GM23338 (cell line): ENCODE measurements around the gene SIRT6. TPM values are rescaled to one million over a fixed set of nuclear protein-coding genes. Genes with fewer than 3 reads are reported as not detected.

Experiments
- ATAC-seq: fragments of 200-7000 bp; cut with Tn5 transposase; 3 replicates; pipeline ENCODE4 v1.9.1; 2020
- DNase-seq: peaks from one replicate; pipeline ENCODE4 v3.0.0-alpha.2; 2015; ENCODE audit warnings: low spot score
- H2AFZ ChIP-seq: fragments of 200-600 bp; sonication (generic); 2 replicates; pipeline ENCODE4 v1.8.0; 2016; ENCODE audit warnings: antibody characterized with exemption, mild to moderate bottlenecking, moderate library complexity
- H3F3A ChIP-seq: fragments of 200-600 bp; sonication (generic); replicated peaks from 2 replicates; pipeline ENCODE4 v1.8.0; 2017; ENCODE audit warnings: antibody characterized with exemption, mixed run types, low read depth
- H3K27ac ChIP-seq: fragments of 200-600 bp; sonication (generic); 2 replicates; pipeline ENCODE4 v1.6.1; 2016; ENCODE audit warnings: low read depth
- H3K27me3 ChIP-seq: fragments of 200-600 bp; sonication (generic); 2 replicates; pipeline ENCODE4 v1.8.0; 2016; ENCODE audit warnings: mild to moderate bottlenecking, mixed run types, moderate library complexity; ENCODE audit not compliant: insufficient read depth
- H3K36me3 ChIP-seq: fragments of 200-600 bp; sonication (generic); 2 replicates; pipeline ENCODE4 v1.8.0; 2016; ENCODE audit warnings: mild to moderate bottlenecking; ENCODE audit not compliant: insufficient read depth
- H3K4me1 ChIP-seq: fragments of 200-600 bp; sonication (generic); 2 replicates; pipeline ENCODE4 v1.8.0; 2016; ENCODE audit warnings: mild to moderate bottlenecking, moderate library complexity; ENCODE audit not compliant: insufficient read depth
- H3K4me2 ChIP-seq: fragments of 200-600 bp; sonication (generic); 2 replicates; pipeline ENCODE4 v1.7.1; 2017; ENCODE audit warnings: mixed run types
- H3K4me3 ChIP-seq: fragments of 200-600 bp; sonication (generic); 2 replicates; pipeline ENCODE4 v1.6.1; 2016; ENCODE audit warnings: mixed run types
- H3K79me2 ChIP-seq: fragments of 200-600 bp; sonication (generic); replicated peaks from 2 replicates; pipeline ENCODE4 v1.8.0; 2017; ENCODE audit warnings: mild to moderate bottlenecking; ENCODE audit not compliant: insufficient read depth
- H3K9me2 ChIP-seq: fragments of 200-600 bp; sonication (generic); 2 replicates; pipeline ENCODE4 v1.8.0; 2017; ENCODE audit not compliant: insufficient read depth
- H4K20me1 ChIP-seq: fragments of 200-600 bp; sonication (generic); replicated peaks from 2 replicates; pipeline ENCODE4 v1.8.0; 2017; ENCODE audit warnings: mild to moderate bottlenecking; ENCODE audit not compliant: insufficient read depth
- H3K27ac Mint-ChIP-seq: 2 replicates; pipeline ENCODE4 v1.8.0; 2020; ENCODE audit warnings: inconsistent platforms, mild to moderate bottlenecking, moderate library complexity, mixed read lengths
- H3K27me3 Mint-ChIP-seq: 3 replicates; pipeline ENCODE4 v1.8.0; 2022; ENCODE audit warnings: low read depth, mild to moderate bottlenecking, moderate library complexity, mixed read lengths, inconsistent platforms; ENCODE audit not compliant: insufficient read depth, poor library complexity
- H3K36me3 Mint-ChIP-seq: 3 replicates; pipeline ENCODE4 v1.8.0; 2021; ENCODE audit warnings: low read depth, mild to moderate bottlenecking, inconsistent platforms, moderate library complexity, mixed read lengths
- H3K4me1 Mint-ChIP-seq: 3 replicates; pipeline ENCODE4 v1.8.0; 2020; ENCODE audit warnings: mild to moderate bottlenecking, inconsistent platforms, mixed read lengths
- H3K4me3 Mint-ChIP-seq: 3 replicates; pipeline ENCODE4 v1.8.0; 2021; ENCODE audit warnings: moderate library complexity, mild to moderate bottlenecking, inconsistent platforms, mixed read lengths
- H3K9me3 Mint-ChIP-seq: 3 replicates; pipeline ENCODE4 v1.8.0; 2020; ENCODE audit warnings: moderate library complexity, mild to moderate bottlenecking, inconsistent platforms, mixed read lengths
- CREB1 ChIP-seq: fragments of 250-450 bp; sonication (Bioruptor Pico); IDR thresholded peaks from 2 replicates; pipeline ENCODE4 v1.5.0; 2020; ENCODE audit warnings: low read depth, mild to moderate bottlenecking, moderate library complexity
- EZH2phosphoT487 ChIP-seq: fragments of 200-600 bp; sonication (generic); IDR thresholded peaks from one replicate; pipeline ENCODE4 v1.8.1; 2018; ENCODE audit warnings: antibody characterized with exemption; ENCODE audit not compliant: unreplicated experiment
- JUNB ChIP-seq: IDR thresholded peaks from one replicate; pipeline ENCODE4 v1.6.1; 2016; ENCODE audit warnings: antibody characterized with exemption; ENCODE audit not compliant: unreplicated experiment
- STAT1 ChIP-seq: IDR thresholded peaks from one replicate; pipeline ENCODE4 v1.6.1; 2016; ENCODE audit warnings: antibody characterized with exemption; ENCODE audit not compliant: unreplicated experiment
- ZNF114 ChIP-seq: fragments of 250-450 bp; sonication (Bioruptor Pico); IDR thresholded peaks from 2 replicates; pipeline ENCODE4 v1.5.0; 2020; ENCODE audit warnings: mild to moderate bottlenecking, moderate library complexity
- ZNF331 ChIP-seq: fragments of 250-450 bp; sonication (Bioruptor Pico); IDR thresholded peaks from 2 replicates; pipeline ENCODE4 v1.5.0; 2020; ENCODE audit warnings: low read depth, mild to moderate bottlenecking, moderate library complexity
- polyA plus RNA-seq: library from polyadenylated mRNA; unstranded; fragments of >200 nt; fragmentation: Nextera tagmentation; extraction: Ambion mirVana; gene quantifications from 2 replicates; pipeline ENCODE4 v1.2.1, GENCODE V29; 2016
- total RNA-seq: library from RNA; depleted of rRNA; stranded (reverse); fragments of >200 nt; shearing (Covaris generic); gene quantifications from 2 replicates; pipeline ENCODE4 v1.2.3, GENCODE V29; 2014
- TF ChIP-seq, protein P1 (sequence below): IDR thresholded peaks from 2 replicates; pipeline ENCODE4 v1.6.1; 2016; ENCODE audit warnings: antibody characterized with exemption
- TF ChIP-seq, protein P2 (sequence below): IDR thresholded peaks from one replicate; pipeline ENCODE4 v1.6.1; 2018; ENCODE audit warnings: antibody characterized with exemption; ENCODE audit not compliant: unreplicated experiment
- TF ChIP-seq, protein P3 (sequence below), 2 experiments: fragments of 200-600 bp in 1 of 2; sonication (generic) in 1 of 2; conservative IDR thresholded peaks; 2 replicates each; pipeline versions ENCODE4 v1.5.1 to v1.6.1; 2016 to 2017; ENCODE audit warnings: antibody characterized with exemption in 2 of 2, low read depth in 2 of 2, mild to moderate bottlenecking in 2 of 2, moderate library complexity in 1 of 2

SIRT6 gene
- total and polyA plus RNA-seq, 2 experiments from 2014 or later: 18.9 to 26.7 TPM

DNA sequence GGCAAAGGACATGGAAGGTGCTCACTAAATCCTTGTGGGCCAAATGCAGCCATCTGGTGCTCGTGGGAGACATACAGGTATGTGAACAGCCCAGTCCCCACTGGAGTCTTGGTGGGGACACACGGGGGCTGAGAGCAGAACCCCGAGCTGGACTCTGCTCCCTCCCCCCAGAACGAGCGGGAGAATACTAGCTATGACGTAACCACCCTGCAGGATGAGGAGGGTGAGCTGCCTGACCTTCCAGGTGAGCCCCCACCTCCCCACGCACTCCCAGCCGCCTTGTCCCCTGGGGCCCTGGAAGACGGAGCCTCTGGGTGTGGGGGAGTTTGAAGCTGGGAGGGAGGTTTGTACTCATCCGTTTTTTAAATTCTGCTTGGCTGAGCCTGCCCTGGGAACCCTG is 33.4 kb upstream of the SIRT6 start:
- Histone ChIP-seq H3K79me2 (no peaks in the 10 kb centered on the region), H3F3A (peaks cover 6% of the 10 kb centered on the region; the same call in 1 of the 2 replicates), H3K27me3 (no peaks in the 10 kb centered on the region), H3K36me3 (no peaks in the 10 kb centered on the region), H3K9me2 (no peaks in the 10 kb centered on the region), H3K4me2 (no peak overlapping the region), H3K4me3 (no peak overlapping the region), H2AFZ (no peak overlapping the region), H4K20me1 (no peaks in the 10 kb centered on the region), H3K27ac (no peak overlapping the region), H3K4me1 (no peaks in the 10 kb centered on the region)
- Mint-ChIP-seq H3K4me3 (no peak overlapping the region), H3K27ac (no peak overlapping the region), H3K9me3 (peaks cover 5% of the 10 kb centered on the region; the same call in 1 of the 3 replicates), H3K36me3 (peaks cover 16% of the 10 kb centered on the region), H3K4me1 (no peaks in the 10 kb centered on the region; the same call in 2 of the 3 replicates), H3K27me3 (peaks cover 20% of the 10 kb centered on the region)
- TF ChIP-seq, protein P1, sequence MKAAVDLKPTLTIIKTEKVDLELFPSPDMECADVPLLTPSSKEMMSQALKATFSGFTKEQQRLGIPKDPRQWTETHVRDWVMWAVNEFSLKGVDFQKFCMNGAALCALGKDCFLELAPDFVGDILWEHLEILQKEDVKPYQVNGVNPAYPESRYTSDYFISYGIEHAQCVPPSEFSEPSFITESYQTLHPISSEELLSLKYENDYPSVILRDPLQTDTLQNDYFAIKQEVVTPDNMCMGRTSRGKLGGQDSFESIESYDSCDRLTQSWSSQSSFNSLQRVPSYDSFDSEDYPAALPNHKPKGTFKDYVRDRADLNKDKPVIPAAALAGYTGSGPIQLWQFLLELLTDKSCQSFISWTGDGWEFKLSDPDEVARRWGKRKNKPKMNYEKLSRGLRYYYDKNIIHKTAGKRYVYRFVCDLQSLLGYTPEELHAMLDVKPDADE: no peak
- ATAC-seq: no peak
- no peak for DNase-seq

DNA sequence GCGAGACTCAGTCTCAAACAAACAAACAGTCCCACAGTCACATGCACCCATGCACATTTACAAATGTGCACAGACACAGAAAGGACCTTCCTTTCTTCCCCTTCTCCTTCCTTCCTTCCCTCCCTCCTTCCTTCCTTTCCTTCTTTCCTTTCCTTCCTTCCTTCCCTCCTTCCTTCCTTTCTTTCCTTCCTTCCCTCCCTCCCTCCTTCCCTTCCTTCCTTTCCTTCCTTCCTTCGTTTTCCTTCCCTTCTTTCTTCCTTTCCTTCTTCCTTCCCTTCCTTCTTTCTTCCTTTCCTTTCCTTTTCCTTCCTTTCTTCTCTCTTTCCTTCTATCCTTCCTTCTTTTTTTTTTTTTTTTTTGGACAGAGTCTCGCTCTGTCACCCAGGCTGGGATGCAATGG is 30.8 kb upstream of the SIRT6 start:
- Histone ChIP-seq H3K4me2 (no peak overlapping the region), H2AFZ (no peak overlapping the region), H3F3A (peaks cover 6% of the 10 kb centered on the region; the same call in 1 of the 2 replicates), H3K79me2 (no peaks in the 10 kb centered on the region), H3K4me1 (no peaks in the 10 kb centered on the region), H3K27me3 (no peaks in the 10 kb centered on the region), H3K36me3 (no peaks in the 10 kb centered on the region), H3K4me3 (no peak overlapping the region), H3K27ac (no peak overlapping the region), H4K20me1 (no peaks in the 10 kb centered on the region; the same call in 1 of the 2 replicates), H3K9me2 (no peaks in the 10 kb centered on the region)
- H3K27me3 Mint-ChIP-seq: peaks cover 16% of the 10 kb centered on the region
- peaks cover 4% of the 10 kb centered on the region for H3K4me1 Mint-ChIP-seq
- peaks cover 5% of the 10 kb centered on the region; the same call in 1 of the 3 replicates for H3K9me3 Mint-ChIP-seq
- peaks cover 8% of the 10 kb centered on the region for H3K36me3 Mint-ChIP-seq
- H3K27ac Mint-ChIP-seq: no peak overlapping the region
- H3K4me3 Mint-ChIP-seq: no peak overlapping the region
- no peak for DNase-seq
- no peak for ATAC-seq
- TF ChIP-seq, protein P2, sequence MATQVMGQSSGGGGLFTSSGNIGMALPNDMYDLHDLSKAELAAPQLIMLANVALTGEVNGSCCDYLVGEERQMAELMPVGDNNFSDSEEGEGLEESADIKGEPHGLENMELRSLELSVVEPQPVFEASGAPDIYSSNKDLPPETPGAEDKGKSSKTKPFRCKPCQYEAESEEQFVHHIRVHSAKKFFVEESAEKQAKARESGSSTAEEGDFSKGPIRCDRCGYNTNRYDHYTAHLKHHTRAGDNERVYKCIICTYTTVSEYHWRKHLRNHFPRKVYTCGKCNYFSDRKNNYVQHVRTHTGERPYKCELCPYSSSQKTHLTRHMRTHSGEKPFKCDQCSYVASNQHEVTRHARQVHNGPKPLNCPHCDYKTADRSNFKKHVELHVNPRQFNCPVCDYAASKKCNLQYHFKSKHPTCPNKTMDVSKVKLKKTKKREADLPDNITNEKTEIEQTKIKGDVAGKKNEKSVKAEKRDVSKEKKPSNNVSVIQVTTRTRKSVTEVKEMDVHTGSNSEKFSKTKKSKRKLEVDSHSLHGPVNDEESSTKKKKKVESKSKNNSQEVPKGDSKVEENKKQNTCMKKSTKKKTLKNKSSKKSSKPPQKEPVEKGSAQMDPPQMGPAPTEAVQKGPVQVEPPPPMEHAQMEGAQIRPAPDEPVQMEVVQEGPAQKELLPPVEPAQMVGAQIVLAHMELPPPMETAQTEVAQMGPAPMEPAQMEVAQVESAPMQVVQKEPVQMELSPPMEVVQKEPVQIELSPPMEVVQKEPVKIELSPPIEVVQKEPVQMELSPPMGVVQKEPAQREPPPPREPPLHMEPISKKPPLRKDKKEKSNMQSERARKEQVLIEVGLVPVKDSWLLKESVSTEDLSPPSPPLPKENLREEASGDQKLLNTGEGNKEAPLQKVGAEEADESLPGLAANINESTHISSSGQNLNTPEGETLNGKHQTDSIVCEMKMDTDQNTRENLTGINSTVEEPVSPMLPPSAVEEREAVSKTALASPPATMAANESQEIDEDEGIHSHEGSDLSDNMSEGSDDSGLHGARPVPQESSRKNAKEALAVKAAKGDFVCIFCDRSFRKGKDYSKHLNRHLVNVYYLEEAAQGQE: no peak
- TF ChIP-seq, protein P1: no peak
- TF ChIP-seq, protein P3, sequence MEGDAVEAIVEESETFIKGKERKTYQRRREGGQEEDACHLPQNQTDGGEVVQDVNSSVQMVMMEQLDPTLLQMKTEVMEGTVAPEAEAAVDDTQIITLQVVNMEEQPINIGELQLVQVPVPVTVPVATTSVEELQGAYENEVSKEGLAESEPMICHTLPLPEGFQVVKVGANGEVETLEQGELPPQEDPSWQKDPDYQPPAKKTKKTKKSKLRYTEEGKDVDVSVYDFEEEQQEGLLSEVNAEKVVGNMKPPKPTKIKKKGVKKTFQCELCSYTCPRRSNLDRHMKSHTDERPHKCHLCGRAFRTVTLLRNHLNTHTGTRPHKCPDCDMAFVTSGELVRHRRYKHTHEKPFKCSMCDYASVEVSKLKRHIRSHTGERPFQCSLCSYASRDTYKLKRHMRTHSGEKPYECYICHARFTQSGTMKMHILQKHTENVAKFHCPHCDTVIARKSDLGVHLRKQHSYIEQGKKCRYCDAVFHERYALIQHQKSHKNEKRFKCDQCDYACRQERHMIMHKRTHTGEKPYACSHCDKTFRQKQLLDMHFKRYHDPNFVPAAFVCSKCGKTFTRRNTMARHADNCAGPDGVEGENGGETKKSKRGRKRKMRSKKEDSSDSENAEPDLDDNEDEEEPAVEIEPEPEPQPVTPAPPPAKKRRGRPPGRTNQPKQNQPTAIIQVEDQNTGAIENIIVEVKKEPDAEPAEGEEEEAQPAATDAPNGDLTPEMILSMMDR (conservative IDR thresholded peaks at IDR 0.05; ENCODE audit: low read depth in 2 of 2): no peak
- TF ChIP-seq EZH2phosphoT487: no peak
- no peak for TF ChIP-seq STAT1
- TF ChIP-seq CREB1: no peak
- no peak for TF ChIP-seq ZNF331 (CRISPR knock-in tag)
- TF ChIP-seq JUNB: no peak
- no peak for TF ChIP-seq ZNF114 (CRISPR knock-in tag)
